ENCODE results near the gene CLEC4A. TPM values are rescaled to one million over a fixed set of nuclear protein-coding genes. Genes with fewer than 3 reads are reported as not detected.
"Not testable (repeated sequence)": the region's sequence is repeated elsewhere in the genome, so short reads cannot be mapped to it uniquely, and the experiment has no call there.

The CLEC4A gene
- polyA plus RNA-seq, 1 donor: 5.3 TPM

GRCh38 chr12:8133636-8134397, 10.4 kb downstream of the CLEC4A start:
- H3K4me3 ChIP-seq (ENCODE audit: low read length); H3K9me3 ChIP-seq (ENCODE audit: control insufficient read depth, low read depth, low read length); H3K36me3 ChIP-seq (ENCODE audit: control insufficient read depth, insufficient read depth, low read length); DNase-seq; H3K27ac ChIP-seq (ENCODE audit: low read length); H3K27me3 ChIP-seq (ENCODE audit: control insufficient read depth, insufficient read depth, low read length); H3K4me1 ChIP-seq (ENCODE audit: control insufficient read depth, insufficient read depth, low read length): not testable (repeated sequence)
- WGBS (ENCODE audit: insufficient coverage, low lambda C conversion rate): no CpG with 5 or more reads among the region's 18 CpGs

GRCh38 chr12:8134398-8134930, 11.0 kb downstream of the CLEC4A start:
- not testable (repeated sequence) for H3K27ac ChIP-seq (ENCODE audit: low read length); H3K9me3 ChIP-seq (ENCODE audit: control insufficient read depth, low read depth, low read length); H3K36me3 ChIP-seq (ENCODE audit: control insufficient read depth, insufficient read depth, low read length); DNase-seq; H3K4me1 ChIP-seq (ENCODE audit: control insufficient read depth, insufficient read depth, low read length); H3K27me3 ChIP-seq (ENCODE audit: control insufficient read depth, insufficient read depth, low read length); H3K4me3 ChIP-seq (ENCODE audit: low read length)
- no CpG with 5 or more reads among the region's 23 CpGs for WGBS (ENCODE audit: insufficient coverage, low lambda C conversion rate)

GRCh38 chr12:8141647-8142046, 18.2 kb downstream of the CLEC4A start:
- not testable (repeated sequence) for H3K4me1 ChIP-seq (ENCODE audit: control insufficient read depth, insufficient read depth, low read length); H3K4me3 ChIP-seq (ENCODE audit: low read length); DNase-seq; H3K36me3 ChIP-seq (ENCODE audit: control insufficient read depth, insufficient read depth, low read length); H3K9me3 ChIP-seq (ENCODE audit: control insufficient read depth, low read depth, low read length); H3K27ac ChIP-seq (ENCODE audit: low read length); H3K27me3 ChIP-seq (ENCODE audit: control insufficient read depth, insufficient read depth, low read length)
- 90% methylated on average over 2 of the region's 8 CpGs for WGBS (ENCODE audit: insufficient coverage, low lambda C conversion rate)

GRCh38 chr12:8143261-8143660, 19.8 kb downstream of the CLEC4A start:
- Histone ChIP-seq H3K9me3 (ENCODE audit: control insufficient read depth, low read depth, low read length) (no peaks in the 10 kb centered on the region), H3K27me3 (ENCODE audit: control insufficient read depth, insufficient read depth, low read length) (peaks cover 8% of the 10 kb centered on the region), H3K4me1 (ENCODE audit: control insufficient read depth, insufficient read depth, low read length) (no peaks in the 10 kb centered on the region), H3K36me3 (ENCODE audit: control insufficient read depth, insufficient read depth, low read length) (no peaks in the 10 kb centered on the region), H3K4me3 (ENCODE audit: low read length) (no peak overlapping the region), H3K27ac (ENCODE audit: low read length) (no peak overlapping the region)
- no peak for DNase-seq

- WGBS (ENCODE audit: insufficient coverage, low lambda C conversion rate): no CpG with 5 or more reads among the region's 19 CpGs
These were observed 22.5 kb downstream of the CLEC4A start for GRCh38 chr12:8145754-8146441.

GRCh38 chr12:8146442-8146771, 23.0 kb downstream of the CLEC4A start:
- no peaks in the 10 kb centered on the region for H3K9me3 ChIP-seq (ENCODE audit: control insufficient read depth, low read depth, low read length)
- no peak overlapping the region for H3K27ac ChIP-seq (ENCODE audit: low read length)
- H3K27me3 ChIP-seq (ENCODE audit: control insufficient read depth, insufficient read depth, low read length): peaks cover 8% of the 10 kb centered on the region
- H3K36me3 ChIP-seq (ENCODE audit: control insufficient read depth, insufficient read depth, low read length): no peaks in the 10 kb centered on the region
- no peak overlapping the region for H3K4me3 ChIP-seq (ENCODE audit: low read length)
- H3K4me1 ChIP-seq (ENCODE audit: control insufficient read depth, insufficient read depth, low read length): no peaks in the 10 kb centered on the region
- no CpG with 5 or more reads among the region's 4 CpGs for WGBS (ENCODE audit: insufficient coverage, low lambda C conversion rate)
- no peak for DNase-seq

More at GRCh38 chr12:8145754-8146441, 22.5 kb downstream of the CLEC4A start:
- H3K4me1 ChIP-seq (ENCODE audit: control insufficient read depth, insufficient read depth, low read length): no peaks in the 10 kb centered on the region
- peak; percentile 2 to 13 for DNase-seq
- no peaks in the 10 kb centered on the region for H3K36me3 ChIP-seq (ENCODE audit: control insufficient read depth, insufficient read depth, low read length)
- H3K4me3 ChIP-seq (ENCODE audit: low read length): no peak overlapping the region
- peaks cover 8% of the 10 kb centered on the region for H3K27me3 ChIP-seq (ENCODE audit: control insufficient read depth, insufficient read depth, low read length)
- no peaks in the 10 kb centered on the region for H3K9me3 ChIP-seq (ENCODE audit: control insufficient read depth, low read depth, low read length)
- H3K27ac ChIP-seq (ENCODE audit: low read length): no peak overlapping the region

GRCh38 chr12:8154526-8154925, 31.1 kb downstream of the CLEC4A start:
- no peaks in the 10 kb centered on the region for H3K4me1 ChIP-seq (ENCODE audit: control insufficient read depth, insufficient read depth, low read length)
- H3K36me3 ChIP-seq (ENCODE audit: control insufficient read depth, insufficient read depth, low read length): no peaks in the 10 kb centered on the region
- H3K27me3 ChIP-seq (ENCODE audit: control insufficient read depth, insufficient read depth, low read length): no peaks in the 10 kb centered on the region
- DNase-seq: no peak
- H3K4me3 ChIP-seq (ENCODE audit: low read length): no peak overlapping the region
- H3K9me3 ChIP-seq (ENCODE audit: control insufficient read depth, low read depth, low read length): no peaks in the 10 kb centered on the region
- H3K27ac ChIP-seq (ENCODE audit: low read length): no peak overlapping the region

- Histone ChIP-seq H3K36me3 (ENCODE audit: control insufficient read depth, insufficient read depth, low read length) (no peaks in the 10 kb centered on the region), H3K27ac (ENCODE audit: low read length) (no peak overlapping the region), H3K27me3 (ENCODE audit: control insufficient read depth, insufficient read depth, low read length) (no peaks in the 10 kb centered on the region), H3K4me3 (ENCODE audit: low read length) (no peak overlapping the region), H3K9me3 (ENCODE audit: control insufficient read depth, low read depth, low read length) (no peaks in the 10 kb centered on the region), H3K4me1 (ENCODE audit: control insufficient read depth, insufficient read depth, low read length) (no peaks in the 10 kb centered on the region)
- no peak for DNase-seq
- WGBS (ENCODE audit: insufficient coverage, low lambda C conversion rate): 83% methylated on average over 2 of the region's 2 CpGs
These were observed 33.0 kb downstream of the CLEC4A start for GRCh38 chr12:8156416-8156815.

GRCh38 chr12:8156845-8157244, 33.4 kb downstream of the CLEC4A start, which contains the start of gene ZNF705A:
ZNF705A (plus strand) TSS chr12:8157015; CDS start chr12:8172626, 15,611 bp downstream.
- WGBS (ENCODE audit: insufficient coverage, low lambda C conversion rate): no CpG with 5 or more reads among the region's 3 CpGs
- H3K4me1 ChIP-seq (ENCODE audit: control insufficient read depth, insufficient read depth, low read length): no peaks in the 10 kb centered on the region
- no peaks in the 10 kb centered on the region for H3K9me3 ChIP-seq (ENCODE audit: control insufficient read depth, low read depth, low read length)
- no peaks in the 10 kb centered on the region for H3K36me3 ChIP-seq (ENCODE audit: control insufficient read depth, insufficient read depth, low read length)
- no peak within 1 kb of the TSS for H3K27ac ChIP-seq (ENCODE audit: low read length)
- H3K27me3 ChIP-seq (ENCODE audit: control insufficient read depth, insufficient read depth, low read length): no peaks in the 10 kb centered on the region
- DNase-seq: no peak
- H3K4me3 ChIP-seq (ENCODE audit: low read length): no peak within 1 kb of the TSS

- no peaks in the 10 kb centered on the region for H3K27me3 ChIP-seq (ENCODE audit: control insufficient read depth, insufficient read depth, low read length)
- no peak overlapping the region for H3K27ac ChIP-seq (ENCODE audit: low read length)
- no peaks in the 10 kb centered on the region for H3K4me1 ChIP-seq (ENCODE audit: control insufficient read depth, insufficient read depth, low read length)
- H3K4me3 ChIP-seq (ENCODE audit: low read length): no peak overlapping the region
- H3K36me3 ChIP-seq (ENCODE audit: control insufficient read depth, insufficient read depth, low read length): no peaks in the 10 kb centered on the region
- DNase-seq: no peak
- no peaks in the 10 kb centered on the region for H3K9me3 ChIP-seq (ENCODE audit: control insufficient read depth, low read depth, low read length)
These were observed 34.2 kb downstream of the CLEC4A start for GRCh38 chr12:8157484-8158198.
